CD4-positive, alpha-beta T cell treated with Interleukin-4 for 1 hour (primary cell): Measurements from ENCODE around the gene PRLH.

Experiments
- DNase-seq, 2 donors: peaks; one replicate each; pipeline ENCODE4 v3.0.0-alpha.2; 2020 to 2022

The PRLH gene

GRCh38 chr2:237567276-237568029 lies 1.1 kb downstream of the PRLH start:
- DNase-seq = no peak

GRCh38 chr2:237568121-237568660 lies 1.8 kb downstream of the PRLH start:
- DNase-seq = no peak

GRCh38 chr2:237569041-237569440 lies 2.7 kb downstream of the PRLH start:
- DNase-seq = no peak

- DNase-seq = no peak
Measured at GRCh38 chr2:237569896-237570295, 3.5 kb downstream of the PRLH start.

- no peak for DNase-seq
Measured at GRCh38 chr2:237570776-237571335, 4.5 kb downstream of the PRLH start.

GRCh38 chr2:237571551-237571950 lies 5.2 kb downstream of the PRLH start:
- no peak for DNase-seq

- peak; percentile 78 to 84 for DNase-seq
Measured at GRCh38 chr2:237572021-237572741, 5.8 kb downstream of the PRLH start.

- DNase-seq = no peak
Measured at GRCh38 chr2:237572742-237573101, 6.3 kb downstream of the PRLH start.

- DNase-seq = no peak
Measured at GRCh38 chr2:237573721-237574415, 7.5 kb downstream of the PRLH start.

- no peak for DNase-seq
Measured at GRCh38 chr2:237574467-237574866, 8.1 kb downstream of the PRLH start.

GRCh38 chr2:237574894-237575868 lies 8.8 kb downstream of the PRLH start:
- DNase-seq = no peak

GRCh38 chr2:237575869-237576862 lies 9.8 kb downstream of the PRLH start:
- no peak for DNase-seq

GRCh38 chr2:237576974-237577373 lies 10.6 kb downstream of the PRLH start:
- DNase-seq = no peak

- DNase-seq = no peak
Measured at GRCh38 chr2:237577458-237577857, 11.1 kb downstream of the PRLH start.

GRCh38 chr2:237577956-237578870 lies 11.8 kb downstream of the PRLH start:
- DNase-seq = no peak

- DNase-seq = no peak
Measured at GRCh38 chr2:237581326-237581725, 15.0 kb downstream of the PRLH start.

- peak; percentile 55 to 69 for DNase-seq
Measured at GRCh38 chr2:237581751-237582746, 15.7 kb downstream of the PRLH start.
